Measurements from ENCODE around the gene RALGAPA1.

GRCh38 chr14:35549551-35549950, 259.5 kb downstream of the RALGAPA1 start:
- TF ChIP-seq EZH2 (IDR thresholded peaks at IDR 0.05; ENCODE audit: low read depth, unreplicated experiment) (no peak), CTCF (conservative IDR thresholded peaks at IDR 0.05; ENCODE audit: low read depth in 2 of 2) (no peak), POLR2AphosphoS5 (IDR thresholded peaks at IDR 0.05; ENCODE audit: low read depth) (no peak), JUNB (IDR thresholded peaks at IDR 0.05; ENCODE audit: unreplicated experiment) (no peak)

All from GM23338 (cell line).